CD14-positive monocyte (primary cell): ENCODE results near the gene ZNF132. TPM values are rescaled to one million over a fixed set of nuclear protein-coding genes. Genes with fewer than 3 reads are reported as not detected.

Experiments
- DNase-seq, 3 donors: peaks; one replicate each; pipeline ENCODE4 v3.0.0-alpha.2; 2011 to 2022
- H2AFZ ChIP-seq: 2 replicates; pipeline ENCODE4 v1.6.0; 2012; ENCODE audit warnings: mild to moderate bottlenecking, low read depth, low read length, inconsistent platforms; ENCODE audit not compliant: insufficient read depth, poor library complexity, severe bottlenecking
- H3K27ac ChIP-seq, 2 donors: 1 replicate in 1 of 2; 2 replicates in 1 of 2; pipeline ENCODE4 v1.5.1; 2012 to 2013; ENCODE audit warnings: low read length in 2 of 2, control low read depth in 1 of 2, inconsistent platforms in 1 of 2, low read depth in 1 of 2, mild to moderate bottlenecking in 1 of 2
- H3K27me3 ChIP-seq, 2 donors: one replicate each; pipeline versions ENCODE4 v1.6.0 to v1.6.1; 2011 to 2013; ENCODE audit warnings: low read length in 2 of 2; ENCODE audit not compliant: control insufficient read depth in 2 of 2, insufficient read depth in 2 of 2
- H3K36me3 ChIP-seq, 2 donors: replicated peaks in 1 of 2; 1 replicate in 1 of 2; 2 replicates in 1 of 2; pipeline versions ENCODE4 v1.5.1 to v1.6.1; 2012 to 2013; ENCODE audit warnings: low read length in 2 of 2, control low read depth in 1 of 2, inconsistent platforms in 1 of 2, mild to moderate bottlenecking in 1 of 2; ENCODE audit not compliant: insufficient read depth in 2 of 2, control insufficient read depth in 1 of 2
- H3K4me1 ChIP-seq, 2 donors: 1 replicate in 1 of 2; 2 replicates in 1 of 2; pipeline versions ENCODE4 v1.5.1 to v1.6.1; 2012 to 2013; ENCODE audit warnings: low read length in 2 of 2, control low read depth in 1 of 2, inconsistent platforms in 1 of 2, mild to moderate bottlenecking in 1 of 2, moderate library complexity in 1 of 2; ENCODE audit not compliant: insufficient read depth in 2 of 2, control insufficient read depth in 1 of 2
- H3K4me2 ChIP-seq: replicated peaks from 2 replicates; pipeline ENCODE3; 2012; ENCODE audit warnings: low read length, moderate library complexity, mild to moderate bottlenecking; ENCODE audit not compliant: poor library complexity, severe bottlenecking; ENCODE audit errors: extremely low read depth
- H3K4me3 ChIP-seq, 3 experiments: fragments of 200-600 bp in 1 of 3; sonication (generic) in 1 of 3; replicated peaks in 1 of 3; 1 replicate in 2 of 3; 2 replicates in 1 of 3; pipeline ENCODE4 v1.5.1; 2011 to 2013; ENCODE audit warnings: low read length in 3 of 3, mild to moderate bottlenecking in 3 of 3, control low read depth in 2 of 3, low read depth in 2 of 3, inconsistent platforms in 1 of 3, moderate library complexity in 1 of 3
- H3K79me2 ChIP-seq: 2 replicates; pipeline ENCODE4 v1.6.0; 2012; ENCODE audit warnings: mild to moderate bottlenecking, control low read depth, inconsistent platforms, low read length, moderate library complexity; ENCODE audit not compliant: insufficient read depth
- H3K9ac ChIP-seq: 2 replicates; pipeline ENCODE4 v1.6.0; 2017; ENCODE audit warnings: low read length, mild to moderate bottlenecking; ENCODE audit not compliant: insufficient read depth, poor library complexity, severe bottlenecking
- H3K9me3 ChIP-seq, 2 donors: replicated peaks in 1 of 2; 1 replicate in 1 of 2; 2 replicates in 1 of 2; pipeline versions ENCODE4 v1.5.1 to v1.6.1; 2012 to 2013; ENCODE audit warnings: low read length in 2 of 2, control low read depth in 1 of 2; ENCODE audit not compliant: control insufficient read depth in 1 of 2, insufficient read depth in 1 of 2
- H4K20me1 ChIP-seq: 2 replicates; pipeline ENCODE4 v1.6.0; 2012; ENCODE audit warnings: mild to moderate bottlenecking, low read length, control low read depth, moderate library complexity; ENCODE audit not compliant: insufficient read depth
- H3K27ac Mint-ChIP-seq, 7 donors: one replicate each; pipeline ENCODE4 v1.8.0; 2020; ENCODE audit warnings: mild to moderate bottlenecking in 7 of 7, mixed read lengths in 7 of 7, moderate library complexity in 6 of 7, inconsistent platforms in 2 of 7
- H3K27me3 Mint-ChIP-seq, 3 donors: one replicate each; pipeline ENCODE4 v1.8.0; 2021 to 2022; ENCODE audit warnings: low read depth in 3 of 3, mild to moderate bottlenecking in 3 of 3, mixed read lengths in 3 of 3, moderate library complexity in 3 of 3, inconsistent platforms in 1 of 3
- H3K36me3 Mint-ChIP-seq, 2 donors: one replicate each; pipeline ENCODE4 v1.8.0; 2020; ENCODE audit warnings: mixed read lengths in 2 of 2, inconsistent platforms in 1 of 2, mild to moderate bottlenecking in 1 of 2
- H3K4me1 Mint-ChIP-seq: one replicate; pipeline ENCODE4 v1.8.0; 2020; ENCODE audit warnings: mild to moderate bottlenecking, mixed read lengths
- H3K4me3 Mint-ChIP-seq, 2 donors: one replicate each; pipeline ENCODE4 v1.8.0; 2020; ENCODE audit warnings: mild to moderate bottlenecking in 2 of 2, mixed read lengths in 2 of 2, moderate library complexity in 1 of 2
- H3K9me3 Mint-ChIP-seq, 7 donors: one replicate each; pipeline ENCODE4 v1.8.0; 2020 to 2022; ENCODE audit warnings: mixed read lengths in 7 of 7, mild to moderate bottlenecking in 6 of 7, moderate library complexity in 6 of 7, inconsistent platforms in 2 of 7
- WGBS: methylation state at CpG from one replicate; pipeline ENCODE4 v1.1.5; 2013; ENCODE audit warnings: missing lambda C conversion rate; ENCODE audit not compliant: insufficient coverage; 5-methylcytosine and 5-hydroxymethylcytosine counted together
- intact Hi-C, 2 donors: fragments of 100-400 bp; cut with micrococcal nuclease; formaldehyde crosslinking; loops; one replicate each; pipeline versions ENCODE4 v1.15.0 to v1.15.1; 2023
- polyA plus RNA-seq, 3 donors: library from polyadenylated mRNA; depleted of rRNA in 1 of 3; unstranded in 2 of 3; stranded (reverse) in 1 of 3; fragments of 300-500 nt in 2 of 3; fragments of >200 nt in 1 of 3; fragmentation: Illumina TruSeq in 2 of 3; gene quantifications; 1 replicate in 2 of 3; 2 replicates in 1 of 3; pipeline ENCODE4 v1.2.3, GENCODE V29; 2012 to 2021
- TF ChIP-seq, protein P1 (sequence below): fragments of 200-600 bp; IDR thresholded peaks from one replicate; pipeline ENCODE4 v1.8.0; 2022; ENCODE audit warnings: antibody characterized with exemption, mild to moderate bottlenecking

ZNF132 gene
- polyA plus RNA-seq, 3 donors: 0.40 to 0.92 (median 0.75) TPM

GRCh38 chr19:58387338-58388174 lies 52.4 kb downstream of the ZNF132 start:
- Histone ChIP-seq H3K36me3 (peaks cover 18 to 33% of the 10 kb centered on the region in 2 donors), H3K4me3 (peak overlapping the region; percentile 60 to 87 (median 84)), H4K20me1 (peaks cover 2% of the 10 kb centered on the region), H2AFZ (peak overlapping the region; percentile 100), H3K9me3 (no peaks in the 10 kb centered on the region), H3K79me2 (peaks cover 32% of the 10 kb centered on the region), H3K4me1 (peaks cover 24 to 29% of the 10 kb centered on the region in 2 donors), H3K27ac (peak overlapping the region; percentile 96 to 98), H3K9ac (peak overlapping the region; percentile 91), H3K27me3 (no peaks in the 10 kb centered on the region), H3K4me2 (peak overlapping the region; percentile 96)
- 12% methylated on average over 35 of the region's 39 CpGs for WGBS
- Mint-ChIP-seq H3K4me3 (peak overlapping the region; percentile 88 to 95), H3K36me3 (peaks cover 32 to 47% of the 10 kb centered on the region in 2 donors), H3K9me3 (peaks cover 0 to 3% (median 0%) of the 10 kb centered on the region in 7 donors), H3K4me1 (peaks cover 31% of the 10 kb centered on the region), H3K27ac (peak overlapping the region; percentile 93 to 96 (median 96)), H3K27me3 (peaks cover 0 to 2% (median 0%) of the 10 kb centered on the region in 3 donors)
- peak in 1 of 3 donors; percentile 8 for DNase-seq
- intact Hi-C loops: loop anchor here in 1 of 2 donors (1.0 to 2.0 kb wide), 2 partner anchors 53 to 83 kb away; partner anchors contain the start of genes ERVK3-1 and ZNF132
- TF ChIP-seq, protein P1, sequence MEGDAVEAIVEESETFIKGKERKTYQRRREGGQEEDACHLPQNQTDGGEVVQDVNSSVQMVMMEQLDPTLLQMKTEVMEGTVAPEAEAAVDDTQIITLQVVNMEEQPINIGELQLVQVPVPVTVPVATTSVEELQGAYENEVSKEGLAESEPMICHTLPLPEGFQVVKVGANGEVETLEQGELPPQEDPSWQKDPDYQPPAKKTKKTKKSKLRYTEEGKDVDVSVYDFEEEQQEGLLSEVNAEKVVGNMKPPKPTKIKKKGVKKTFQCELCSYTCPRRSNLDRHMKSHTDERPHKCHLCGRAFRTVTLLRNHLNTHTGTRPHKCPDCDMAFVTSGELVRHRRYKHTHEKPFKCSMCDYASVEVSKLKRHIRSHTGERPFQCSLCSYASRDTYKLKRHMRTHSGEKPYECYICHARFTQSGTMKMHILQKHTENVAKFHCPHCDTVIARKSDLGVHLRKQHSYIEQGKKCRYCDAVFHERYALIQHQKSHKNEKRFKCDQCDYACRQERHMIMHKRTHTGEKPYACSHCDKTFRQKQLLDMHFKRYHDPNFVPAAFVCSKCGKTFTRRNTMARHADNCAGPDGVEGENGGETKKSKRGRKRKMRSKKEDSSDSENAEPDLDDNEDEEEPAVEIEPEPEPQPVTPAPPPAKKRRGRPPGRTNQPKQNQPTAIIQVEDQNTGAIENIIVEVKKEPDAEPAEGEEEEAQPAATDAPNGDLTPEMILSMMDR: no peak

GRCh38 chr19:58386576-58387337 lies 53.2 kb downstream of the ZNF132 start, which contains the start of gene RPS5:
Gene RPS5, plus strand, starts transcription at chr19:58387269. Its CDS starts 869 bp downstream, at chr19:58388138.
- peak within 1 kb of the TSS; percentile 100 for H2AFZ ChIP-seq
- under 1% methylated on average over 62 of the region's 64 CpGs for WGBS

More at GRCh38 chr19:58386576-58387337, 53.2 kb downstream of the ZNF132 start, which contains the start of gene RPS5:
- Histone ChIP-seq H4K20me1 (no peaks in the 10 kb centered on the region), H3K4me3 (peak within 1 kb of the TSS; percentile 60 to 87 (median 84)), H3K27ac (peak within 1 kb of the TSS; percentile 96 to 98), H3K4me1 (peaks cover 29 to 35% of the 10 kb centered on the region in 2 donors), H3K4me2 (peak within 1 kb of the TSS; percentile 96), H3K36me3 (peaks cover 14 to 27% of the 10 kb centered on the region in 2 donors), H3K9ac (peak within 1 kb of the TSS; percentile 91), H3K9me3 (no peaks in the 10 kb centered on the region), H3K27me3 (no peaks in the 10 kb centered on the region), H3K79me2 (peaks cover 32% of the 10 kb centered on the region)
- Mint-ChIP-seq H3K4me1 (peaks cover 36% of the 10 kb centered on the region), H3K36me3 (peaks cover 28 to 41% of the 10 kb centered on the region in 2 donors), H3K9me3 (peaks cover 0 to 3% (median 0%) of the 10 kb centered on the region in 7 donors), H3K27me3 (peaks cover 0 to 2% (median 0%) of the 10 kb centered on the region in 3 donors), H3K27ac (peak within 1 kb of the TSS; percentile 93 to 97 (median 96)), H3K4me3 (peak within 1 kb of the TSS; percentile 88 to 95)
- peak; percentile 95 to 100 (median 98) for DNase-seq
- intact Hi-C loops: loop anchor here in 1 of 2 donors (1.0 to 2.0 kb wide), 2 partner anchors 54 to 82 kb away; partner anchors contain the start of genes ERVK3-1 and ZNF132
- TF ChIP-seq, protein P1: no peak
